KOPT-K1 (cell line): ENCODE results near the gene DNAJC11.

ENCODE experiments used
- H3K27ac ChIP-seq: fragments of 200-600 bp; sonication (generic); 2 replicates; pipeline ENCODE4 v1.5.1; 2016; ENCODE audit warnings: antibody characterized with exemption, mild to moderate bottlenecking, low read depth, low read length; ENCODE audit not compliant: poor library complexity, severe bottlenecking
- H3K36me3 ChIP-seq: fragments of 200-600 bp; sonication (generic); 2 replicates; pipeline ENCODE4 v1.5.1; 2017; ENCODE audit warnings: antibody characterized with exemption, mild to moderate bottlenecking, low read length, moderate library complexity; ENCODE audit not compliant: insufficient read depth
- H3K9me3 ChIP-seq: fragments of 200-600 bp; sonication (generic); 2 replicates; pipeline ENCODE4 v1.5.1; 2017; ENCODE audit warnings: antibody characterized with exemption, low read length, mild to moderate bottlenecking; ENCODE audit not compliant: insufficient read depth, poor library complexity, severe bottlenecking

DNAJC11 gene

DNA sequence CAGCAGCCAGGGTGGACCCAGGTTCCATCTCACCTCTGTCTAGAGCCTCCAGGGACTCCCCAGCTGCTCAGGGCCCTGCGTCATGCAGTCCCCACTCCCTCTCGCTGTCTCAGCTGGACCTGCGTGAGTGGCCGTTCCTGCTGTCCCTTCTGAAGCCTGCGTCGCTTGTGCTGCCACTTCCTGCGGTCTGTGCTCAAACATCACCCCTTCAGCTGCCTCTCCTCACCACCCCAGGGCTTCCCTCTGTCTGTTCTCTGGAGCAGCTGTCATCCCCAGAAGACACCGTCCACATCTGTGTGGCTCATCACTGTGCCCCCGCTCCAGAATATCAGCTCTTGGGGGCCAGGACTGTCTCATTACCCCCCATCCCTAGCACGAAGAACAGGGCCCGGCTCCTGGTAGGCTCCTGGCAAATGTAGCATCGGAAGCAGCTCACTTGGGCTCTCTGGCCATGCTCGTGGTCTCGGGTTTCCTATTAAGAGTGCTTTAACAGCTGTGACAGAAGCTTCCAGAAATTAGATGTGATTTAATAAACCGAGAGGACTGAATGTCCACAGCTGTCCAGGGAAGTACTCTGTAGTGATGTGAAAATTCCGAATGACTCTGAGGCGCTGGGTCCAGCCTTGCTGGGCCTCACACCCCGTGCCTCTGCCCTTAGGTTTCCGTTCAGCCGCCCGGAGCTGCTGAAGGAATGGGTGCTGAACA lies 73.6 kb downstream of the DNAJC11 start:
- peaks cover 68% of the 10 kb centered on the region for H3K36me3 ChIP-seq

DNA sequence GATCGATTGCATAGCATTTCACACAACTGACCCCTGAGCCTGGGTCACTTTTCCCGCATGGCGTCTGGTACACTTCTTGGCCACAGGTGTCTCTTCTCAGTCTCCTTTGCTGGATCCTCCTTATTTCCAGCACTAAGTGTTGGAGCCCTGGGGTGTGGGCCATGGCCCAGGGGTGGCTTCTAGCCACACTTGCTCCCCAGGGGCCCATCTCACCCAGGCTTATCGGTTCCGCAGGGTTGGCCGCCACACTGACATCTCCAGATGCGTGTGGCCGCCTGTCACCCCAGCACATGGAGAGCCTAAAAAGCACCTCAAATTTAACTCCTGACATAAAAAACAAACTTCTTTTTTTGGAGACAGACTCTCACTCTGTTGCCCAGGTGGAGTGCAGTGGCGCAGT lies 74.6 kb downstream of the DNAJC11 start:
- Histone ChIP-seq H3K9me3 (no peaks in the 10 kb centered on the region), H3K36me3 (peaks cover 68% of the 10 kb centered on the region), H3K27ac (no peak overlapping the region)

More for the DNA sequence above, 73.6 kb downstream of the DNAJC11 start:
- H3K9me3 ChIP-seq, result no peaks in the 10 kb centered on the region
- H3K27ac ChIP-seq, result no peak overlapping the region

DNA sequence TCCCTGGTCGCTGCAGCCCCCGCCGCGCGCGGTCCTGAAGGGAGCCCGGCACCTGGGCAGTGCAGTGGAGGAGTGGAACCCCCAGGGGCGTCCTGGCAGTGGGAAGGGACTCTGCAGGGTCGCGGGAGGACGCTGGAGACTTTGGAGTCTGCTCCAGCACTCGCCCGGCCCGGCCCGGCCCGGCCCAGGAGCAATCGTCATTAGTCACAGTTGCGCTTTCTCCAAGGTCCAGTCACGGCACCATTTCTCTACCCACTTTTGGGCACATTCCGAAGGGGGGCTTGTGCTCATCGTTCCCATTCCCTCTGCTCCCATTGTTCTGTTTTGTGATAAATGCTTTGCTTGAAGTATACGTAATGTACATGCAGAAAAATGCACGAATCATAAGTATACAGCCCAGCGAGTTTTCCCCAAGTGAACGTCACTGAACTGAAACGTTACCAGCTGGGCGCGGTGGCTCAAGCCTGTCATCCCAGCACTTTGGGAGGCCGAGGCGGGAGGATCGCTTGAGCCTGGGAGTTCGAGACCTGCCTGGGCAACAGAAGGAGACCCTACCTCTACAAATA lies 75.9 kb downstream of the DNAJC11 start:
- H3K36me3 ChIP-seq, result peaks cover 76% of the 10 kb centered on the region
- H3K27ac ChIP-seq, result peak overlapping the region; percentile 70
- H3K9me3 ChIP-seq, result no peaks in the 10 kb centered on the region

DNA sequence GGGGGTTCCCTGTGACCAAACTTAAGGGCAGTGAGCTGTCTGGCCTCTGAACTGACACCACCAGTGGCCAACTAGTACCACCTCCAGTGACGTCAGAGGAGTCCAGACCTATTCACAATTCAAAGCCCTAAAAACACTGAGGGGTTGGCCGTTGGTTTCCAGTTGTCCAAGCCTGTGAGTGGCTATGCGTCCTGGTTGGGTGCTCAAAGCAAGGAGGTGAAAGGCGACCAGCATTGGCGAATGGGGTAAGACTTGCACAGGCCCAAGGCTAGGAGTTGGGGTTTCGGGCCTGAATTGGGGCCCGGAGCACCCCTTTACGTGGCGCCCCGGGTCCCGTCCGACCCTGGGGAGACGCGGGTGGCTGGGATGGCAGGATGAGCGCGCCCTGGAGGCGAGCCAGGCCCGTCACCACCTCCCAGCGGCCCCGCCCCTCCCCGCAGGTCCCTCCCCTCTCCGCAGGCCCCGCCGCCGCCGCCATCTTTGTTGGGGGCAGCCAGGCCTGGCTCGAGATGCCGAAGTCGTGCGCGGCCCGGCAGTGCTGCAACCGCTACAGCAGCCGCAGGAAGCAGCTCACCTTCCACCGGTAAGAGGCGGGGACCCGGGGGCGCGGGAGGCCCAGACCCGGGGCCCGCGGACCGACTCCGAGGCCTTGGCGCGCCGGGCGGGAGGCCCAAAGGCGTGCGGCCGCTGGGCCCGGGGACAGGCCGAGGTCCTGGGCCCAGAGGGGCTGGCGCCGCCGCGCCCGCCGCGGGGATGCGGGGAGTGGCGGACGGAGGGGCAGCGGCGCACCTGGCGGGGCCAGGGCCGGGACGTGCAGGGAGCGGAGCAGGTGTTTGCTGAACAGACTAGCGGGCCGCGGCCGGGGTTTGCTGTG lies 76.7 kb downstream of the DNAJC11 start, which contains the start of gene THAP3:
Gene THAP3 (plus strand): TSS at position 159 of the 874 bp plus-strand sequence. CDS start 351 bp downstream, at position 510.
- H3K27ac ChIP-seq, result peak within 1 kb of the TSS; percentile 70
- H3K9me3 ChIP-seq, result no peaks in the 10 kb centered on the region
- H3K36me3 ChIP-seq, result peaks cover 78% of the 10 kb centered on the region

DNA sequence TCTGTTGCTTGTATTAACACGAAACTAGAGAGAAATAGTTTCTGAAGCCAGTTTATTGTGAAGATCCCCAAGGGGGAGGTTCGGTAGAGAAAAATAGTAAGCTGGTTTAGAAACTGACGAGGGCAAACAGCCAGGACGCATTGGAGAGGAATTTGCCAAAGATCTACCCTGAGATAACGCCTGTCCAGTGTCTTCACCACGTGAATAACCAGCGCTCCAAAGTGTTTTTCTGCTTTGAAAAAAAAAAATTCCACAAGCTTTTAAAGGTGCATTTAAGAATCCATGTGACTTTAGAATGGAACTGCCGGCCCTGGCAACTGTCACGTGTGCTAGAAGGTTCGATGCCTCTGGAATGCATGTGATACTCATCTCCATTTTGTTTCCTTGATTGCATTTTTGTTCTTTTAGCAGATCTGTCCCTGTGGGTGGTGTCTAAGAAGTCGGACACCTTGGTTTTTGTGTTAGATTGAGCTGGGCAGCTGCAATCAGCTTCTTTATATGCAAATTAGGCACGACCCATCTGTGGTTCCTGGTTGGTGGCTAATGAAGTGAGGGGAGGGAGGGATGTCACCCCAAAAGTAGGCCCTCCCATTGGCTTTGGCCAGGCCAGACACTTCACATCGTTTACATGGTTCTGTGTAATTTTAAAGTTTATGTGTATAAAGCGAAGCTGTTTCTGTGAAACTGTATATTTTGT lies 78.2 kb downstream of the DNAJC11 start:
- Histone ChIP-seq H3K27ac (no peak overlapping the region), H3K9me3 (no peaks in the 10 kb centered on the region), H3K36me3 (peaks cover 78% of the 10 kb centered on the region)

DNA sequence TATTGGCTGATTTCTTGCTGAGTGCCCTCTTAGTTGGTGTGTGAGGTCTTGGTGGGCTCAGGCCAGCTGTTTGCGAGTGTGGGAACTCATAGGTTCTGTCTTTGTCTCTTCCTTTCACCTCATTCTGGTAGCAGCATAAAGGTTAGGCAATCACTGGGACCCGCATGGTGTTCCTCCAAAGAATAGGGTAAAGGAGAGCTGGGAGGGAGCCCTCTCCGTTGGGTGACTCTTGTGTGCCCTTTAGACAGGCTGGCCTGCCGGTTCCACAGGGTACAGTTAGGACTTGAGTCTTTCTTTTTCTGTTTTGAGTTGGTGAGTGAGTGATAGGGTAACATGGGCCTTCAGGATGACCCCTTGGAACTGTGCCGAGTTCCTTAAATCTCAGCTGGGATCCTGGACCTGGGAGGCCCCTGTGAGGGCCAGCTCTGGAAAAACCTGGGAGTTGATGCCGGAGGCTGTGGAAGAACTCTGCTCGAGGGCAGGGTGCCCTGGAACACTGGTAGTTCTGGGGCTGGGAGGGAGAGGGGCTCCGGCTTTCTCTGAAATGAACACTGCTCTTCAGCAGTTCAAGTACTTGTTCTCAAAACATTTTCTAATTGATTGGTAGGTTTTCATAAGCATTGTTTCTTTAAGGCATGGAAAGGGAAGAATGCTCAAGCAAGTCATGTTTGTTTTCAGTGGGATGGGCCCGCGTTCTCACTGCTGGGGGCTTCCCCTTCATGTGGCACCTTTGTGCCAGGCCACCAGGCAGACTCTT lies 79.0 kb downstream of the DNAJC11 start:
- peaks cover 78% of the 10 kb centered on the region for H3K36me3 ChIP-seq
- H3K27ac ChIP-seq, result no peak overlapping the region
- H3K9me3 ChIP-seq, result no peaks in the 10 kb centered on the region

DNA sequence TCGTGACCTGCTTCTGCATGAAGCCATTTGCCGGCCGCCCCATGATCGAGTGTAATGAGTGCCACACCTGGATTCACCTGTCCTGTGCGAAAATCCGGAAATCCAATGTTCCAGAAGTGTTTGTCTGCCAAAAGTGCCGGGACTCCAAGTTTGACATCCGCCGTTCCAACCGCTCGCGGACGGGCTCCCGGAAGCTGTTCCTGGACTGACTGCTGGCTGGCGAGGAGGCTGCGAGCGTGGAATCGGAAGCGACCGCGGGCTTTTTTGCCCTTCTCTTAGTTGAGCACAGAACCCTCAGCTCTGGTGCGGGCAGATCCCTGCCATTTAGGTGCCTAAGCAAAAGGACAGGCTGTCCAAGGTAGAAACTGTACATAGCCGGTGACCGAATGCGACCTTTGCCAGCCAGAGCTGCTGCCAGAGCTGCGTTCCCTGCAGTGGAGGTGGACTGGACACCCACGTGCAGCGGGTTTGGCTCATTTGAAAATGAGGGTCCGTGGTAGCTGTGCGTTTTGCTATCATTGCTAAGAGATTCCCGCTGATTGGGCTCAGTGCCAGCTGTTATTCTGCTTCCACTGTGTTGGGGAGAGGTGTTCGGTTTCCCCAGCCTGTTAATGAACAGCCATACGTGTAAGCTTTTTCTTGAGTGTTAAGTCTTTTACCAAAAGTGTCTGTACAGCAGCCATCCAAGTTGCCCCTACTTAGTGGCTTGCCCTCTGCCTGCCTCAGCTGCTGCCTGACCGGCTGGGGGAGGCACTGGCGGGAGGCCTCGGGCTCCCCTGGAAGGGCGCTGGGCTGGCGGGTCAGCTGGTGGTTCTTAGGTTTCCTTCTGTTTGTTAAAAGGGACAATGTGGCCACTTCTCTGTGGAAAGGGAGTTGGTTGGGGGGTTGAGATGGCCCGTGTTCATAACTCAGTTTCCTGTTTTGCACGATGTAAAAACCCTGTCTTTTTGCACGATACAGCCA lies 79.9 kb downstream of the DNAJC11 start:
- Histone ChIP-seq H3K9me3 (no peaks in the 10 kb centered on the region), H3K27ac (no peak overlapping the region), H3K36me3 (peaks cover 78% of the 10 kb centered on the region)

DNA sequence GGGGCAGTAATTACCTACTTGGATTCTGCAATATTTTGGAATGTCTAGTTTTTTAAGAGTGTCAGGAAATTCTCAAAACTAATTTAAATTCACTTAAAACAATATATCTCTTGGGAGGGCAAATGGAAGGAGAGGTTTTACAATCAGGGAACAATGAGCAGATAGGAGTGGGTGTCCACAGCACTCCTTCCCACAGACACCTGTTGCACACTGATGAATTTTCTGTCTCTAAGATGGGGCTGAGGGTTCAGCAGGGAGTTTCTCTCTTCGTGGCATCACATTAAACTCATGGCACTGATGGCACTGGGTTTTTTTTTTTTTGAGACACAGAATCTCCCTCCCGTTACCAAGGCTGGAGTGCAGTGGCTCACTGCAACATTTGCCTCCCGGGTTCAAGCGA lies 82.6 kb downstream of the DNAJC11 start:
- H3K9me3 ChIP-seq, result no peaks in the 10 kb centered on the region
- H3K36me3 ChIP-seq, result peaks cover 76% of the 10 kb centered on the region

DNA sequence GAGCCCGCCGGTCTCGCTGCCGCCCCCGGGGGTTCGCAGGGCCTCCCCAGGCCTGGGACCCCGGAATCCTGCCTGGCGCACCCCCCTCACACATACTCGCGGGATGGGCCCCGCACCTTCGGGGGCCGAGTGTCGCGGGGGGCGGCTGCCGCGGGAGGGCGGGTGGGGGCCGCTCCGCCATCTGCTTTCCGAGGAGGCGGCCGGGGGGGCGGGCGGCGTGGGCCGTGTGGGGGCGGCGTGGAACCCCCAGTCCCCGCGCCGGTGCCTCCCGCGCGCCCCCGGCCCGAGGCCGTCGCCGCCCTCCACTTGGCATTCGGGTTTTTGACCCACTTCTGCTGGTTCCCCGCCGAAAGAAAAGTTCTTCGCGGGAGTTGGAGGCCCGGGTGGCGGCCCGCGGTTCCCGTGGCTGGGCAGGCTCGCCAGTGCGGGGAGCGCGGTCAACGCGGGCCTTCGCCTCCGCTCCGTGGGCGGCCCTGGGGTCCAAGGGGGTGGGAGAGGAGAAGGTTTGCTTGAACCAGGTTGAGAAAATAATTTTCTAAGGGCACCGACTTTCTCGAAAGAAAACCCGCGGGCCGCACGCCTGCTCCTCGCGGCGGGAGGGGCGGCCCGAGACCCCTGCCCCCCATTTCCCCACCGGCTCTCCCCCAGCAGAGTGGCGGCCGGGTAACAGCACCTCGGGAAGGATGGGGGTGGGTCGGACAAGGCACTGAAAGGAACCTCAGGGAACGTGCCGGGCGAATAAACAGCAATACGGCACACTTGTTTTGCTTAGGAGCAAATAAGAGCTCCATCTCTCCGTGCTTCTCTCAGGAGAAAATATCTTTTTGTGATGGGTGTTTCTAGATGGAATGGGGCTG lies 86.5 kb downstream of the DNAJC11 start:
- Histone ChIP-seq H3K9me3 (no peaks in the 10 kb centered on the region), H3K36me3 (peaks cover 38% of the 10 kb centered on the region), H3K27ac (no peak overlapping the region)

More for the DNA sequence above, 82.6 kb downstream of the DNAJC11 start:
- no peak overlapping the region for H3K27ac ChIP-seq

DNA sequence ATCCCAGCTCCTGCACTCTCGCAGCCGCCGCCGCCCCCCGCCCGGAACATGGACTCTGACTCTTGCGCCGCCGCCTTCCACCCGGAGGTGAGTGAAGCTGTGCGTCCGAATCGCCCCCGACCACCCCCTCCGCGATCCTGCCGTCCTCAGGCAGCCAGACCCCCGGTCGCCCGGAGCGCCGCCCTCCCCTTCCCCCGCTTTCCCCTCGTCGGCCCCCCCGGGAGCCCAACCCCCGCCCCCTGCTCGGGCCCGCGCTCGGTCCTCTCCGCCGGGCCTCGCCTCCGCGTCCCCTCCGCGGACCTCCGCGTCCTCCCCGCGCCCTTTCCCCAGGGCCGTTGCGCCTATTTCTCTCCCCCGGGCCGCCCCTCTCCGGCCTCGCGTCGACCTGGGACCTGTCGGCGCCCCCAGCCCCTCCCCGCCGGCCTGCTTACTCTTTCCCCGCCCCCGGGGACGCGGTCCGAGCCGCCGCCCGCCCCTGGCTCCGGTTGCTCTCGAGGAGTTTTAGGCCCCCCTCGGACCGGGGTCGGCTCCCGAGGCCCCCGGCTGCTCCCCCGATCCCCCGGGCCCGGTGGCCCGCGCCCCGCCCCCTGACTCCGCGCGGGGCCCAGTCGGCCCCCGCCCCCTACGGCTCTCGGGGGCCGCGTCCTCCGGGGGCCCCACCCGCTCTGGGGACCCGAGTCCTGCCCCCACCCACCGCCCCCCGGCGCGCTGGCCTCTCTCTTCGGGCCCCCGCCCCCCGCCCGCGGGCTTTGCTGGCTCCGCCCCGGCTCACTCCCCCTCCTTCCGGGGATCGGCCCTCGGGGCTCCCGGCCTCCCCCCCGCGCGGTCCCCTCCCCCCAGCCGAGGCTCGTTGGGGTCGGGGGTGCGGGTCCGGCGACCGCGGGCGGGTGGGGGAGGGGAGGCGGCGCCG lies 87.3 kb downstream of the DNAJC11 start:
- Histone ChIP-seq H3K36me3 (peaks cover 29% of the 10 kb centered on the region), H3K9me3 (no peaks in the 10 kb centered on the region), H3K27ac (peak overlapping the region; percentile 78)

DNA sequence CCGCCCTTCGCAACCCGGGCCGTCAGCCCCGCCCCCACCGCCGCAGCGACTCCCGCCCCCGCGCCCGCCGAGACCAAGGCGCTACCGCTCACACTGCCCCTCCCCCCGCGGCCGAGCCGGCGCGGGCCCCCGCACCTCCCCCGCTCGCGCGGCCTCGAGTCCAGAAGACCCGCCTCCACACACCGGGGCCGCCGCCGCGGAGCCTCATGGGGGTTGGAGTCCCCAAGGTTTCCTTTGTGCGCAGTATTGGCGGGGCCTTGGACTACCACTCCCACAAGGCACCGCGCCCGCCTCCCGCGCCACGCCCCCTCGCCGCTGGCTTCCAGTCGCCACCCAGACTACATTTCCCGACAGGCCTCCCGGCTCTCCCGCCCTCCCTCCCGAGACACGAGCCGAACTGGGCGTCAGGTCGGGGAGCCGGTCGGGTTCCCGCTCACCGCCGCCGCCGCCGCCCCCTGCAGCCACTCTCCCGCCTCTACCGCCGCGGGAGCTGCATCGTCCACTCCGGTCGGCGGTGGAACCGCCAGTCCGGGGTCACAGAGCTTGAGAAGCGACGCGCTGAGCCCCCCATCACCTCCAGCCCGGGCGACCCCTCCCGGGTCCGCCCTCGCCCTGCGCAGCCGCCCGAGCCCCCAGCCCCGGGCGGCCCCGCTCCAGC lies 88.1 kb downstream of the DNAJC11 start, which contains the start of gene PHF13:
Gene PHF13 (plus strand): TSS at position 371 of the 658 bp plus-strand sequence. CDS start 336 bp downstream, outside the sequence.
- Histone ChIP-seq H3K36me3 (peaks cover 21% of the 10 kb centered on the region), H3K27ac (peak within 1 kb of the TSS; percentile 78), H3K9me3 (no peaks in the 10 kb centered on the region)
